ENCODE results near the gene KRTAP5-9.
"Not testable (repeated sequence)": the region's sequence is repeated elsewhere in the genome, so short reads cannot be mapped to it uniquely, and the experiment has no call there.

Gene KRTAP5-9

DNA sequence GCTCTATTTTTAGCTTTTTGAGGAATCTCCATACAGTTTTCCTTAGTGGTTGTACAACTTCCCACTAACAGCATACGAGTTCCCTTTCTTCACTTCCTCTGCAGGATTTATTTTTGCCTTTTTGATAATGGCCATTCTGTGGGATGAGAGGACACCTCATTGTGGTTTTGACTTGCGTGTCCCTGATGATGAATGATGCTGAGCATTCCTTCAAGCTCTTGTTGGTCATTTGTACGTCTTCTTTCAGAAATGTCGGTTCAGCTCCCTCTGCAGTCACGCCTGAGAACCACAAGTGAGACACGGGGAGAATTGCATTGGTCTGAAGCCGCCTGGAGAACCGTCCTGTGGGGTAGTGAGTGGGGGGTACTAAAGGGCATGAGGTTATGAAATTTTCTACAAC, 15.2 kb downstream of the KRTAP5-9 start:
- H3K4me3 ChIP-seq (ENCODE audit: low read depth, low read length), result no peak overlapping the region
- TF ChIP-seq, protein P1, sequence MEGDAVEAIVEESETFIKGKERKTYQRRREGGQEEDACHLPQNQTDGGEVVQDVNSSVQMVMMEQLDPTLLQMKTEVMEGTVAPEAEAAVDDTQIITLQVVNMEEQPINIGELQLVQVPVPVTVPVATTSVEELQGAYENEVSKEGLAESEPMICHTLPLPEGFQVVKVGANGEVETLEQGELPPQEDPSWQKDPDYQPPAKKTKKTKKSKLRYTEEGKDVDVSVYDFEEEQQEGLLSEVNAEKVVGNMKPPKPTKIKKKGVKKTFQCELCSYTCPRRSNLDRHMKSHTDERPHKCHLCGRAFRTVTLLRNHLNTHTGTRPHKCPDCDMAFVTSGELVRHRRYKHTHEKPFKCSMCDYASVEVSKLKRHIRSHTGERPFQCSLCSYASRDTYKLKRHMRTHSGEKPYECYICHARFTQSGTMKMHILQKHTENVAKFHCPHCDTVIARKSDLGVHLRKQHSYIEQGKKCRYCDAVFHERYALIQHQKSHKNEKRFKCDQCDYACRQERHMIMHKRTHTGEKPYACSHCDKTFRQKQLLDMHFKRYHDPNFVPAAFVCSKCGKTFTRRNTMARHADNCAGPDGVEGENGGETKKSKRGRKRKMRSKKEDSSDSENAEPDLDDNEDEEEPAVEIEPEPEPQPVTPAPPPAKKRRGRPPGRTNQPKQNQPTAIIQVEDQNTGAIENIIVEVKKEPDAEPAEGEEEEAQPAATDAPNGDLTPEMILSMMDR (IDR thresholded peaks at IDR 0.05; ENCODE audit: low read depth, low read length), result peak; percentile 37
- DNase-seq (ENCODE audit: low read depth, low spot score), result peak; percentile 7
- in situ Hi-C loops (cut with HindIII; ENCODE audit: low sequenced_read_pairs), result no loop called here

DNA sequence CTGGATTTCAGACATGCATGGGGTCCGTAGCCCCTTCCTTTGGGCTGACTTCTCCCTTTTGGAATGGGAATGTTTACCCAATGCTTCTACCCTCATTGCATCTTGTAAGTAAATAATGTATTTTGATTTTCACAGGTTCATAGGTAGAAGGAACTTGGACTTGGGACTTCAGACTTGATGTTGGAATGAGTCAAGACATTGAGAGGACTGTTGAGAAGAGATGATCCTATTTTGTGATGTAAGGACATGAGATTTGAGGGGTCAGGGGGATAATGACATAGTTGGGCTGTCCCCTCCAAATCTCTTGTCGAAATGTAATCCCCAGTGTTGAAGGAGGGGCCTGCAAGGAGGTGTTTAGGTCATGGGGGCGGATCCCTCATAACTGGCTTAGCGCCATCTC, 16.2 kb downstream of the KRTAP5-9 start:
- TF ChIP-seq, protein P1 (IDR thresholded peaks at IDR 0.05; ENCODE audit: low read depth, low read length), result no peak
- in situ Hi-C loops (cut with HindIII; ENCODE audit: low sequenced_read_pairs), result no loop called here
- H3K4me3 ChIP-seq (ENCODE audit: low read depth, low read length), result no peak overlapping the region
- no peak for DNase-seq (ENCODE audit: low read depth, low spot score)

DNA sequence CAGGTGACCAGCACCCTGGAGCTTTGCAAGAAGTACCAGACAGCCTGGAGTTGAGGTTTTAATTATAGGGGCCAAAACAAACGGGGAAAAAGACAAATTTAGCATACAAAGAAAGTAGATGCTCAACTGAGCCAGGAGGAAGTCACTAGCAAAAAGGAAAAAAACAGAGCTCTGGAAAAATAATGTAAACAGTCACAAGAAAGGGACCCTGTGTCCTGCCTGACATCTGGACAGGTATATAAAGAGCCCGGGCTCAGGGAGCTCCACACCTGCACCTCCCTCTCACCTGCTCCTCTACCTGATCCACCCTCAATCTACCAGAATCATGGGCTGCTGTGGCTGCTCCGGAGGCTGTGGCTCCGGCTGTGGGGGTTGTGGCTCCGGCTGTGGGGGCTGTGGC, 17.0 kb downstream of the KRTAP5-9 start, which contains the start of gene KRTAP5-10:
Gene KRTAP5-10, plus strand, starts transcription at position 301 of the 400 bp plus-strand sequence. Its CDS starts 25 bp downstream, at position 326.
- TF ChIP-seq, protein P1 (IDR thresholded peaks at IDR 0.05; ENCODE audit: low read depth, low read length), result no peak
- H3K4me3 ChIP-seq (ENCODE audit: low read depth, low read length), result no peak within 1 kb of the TSS
- no peak for DNase-seq (ENCODE audit: low read depth, low spot score)
- in situ Hi-C loops (cut with HindIII; ENCODE audit: low sequenced_read_pairs), result no loop called here

DNA sequence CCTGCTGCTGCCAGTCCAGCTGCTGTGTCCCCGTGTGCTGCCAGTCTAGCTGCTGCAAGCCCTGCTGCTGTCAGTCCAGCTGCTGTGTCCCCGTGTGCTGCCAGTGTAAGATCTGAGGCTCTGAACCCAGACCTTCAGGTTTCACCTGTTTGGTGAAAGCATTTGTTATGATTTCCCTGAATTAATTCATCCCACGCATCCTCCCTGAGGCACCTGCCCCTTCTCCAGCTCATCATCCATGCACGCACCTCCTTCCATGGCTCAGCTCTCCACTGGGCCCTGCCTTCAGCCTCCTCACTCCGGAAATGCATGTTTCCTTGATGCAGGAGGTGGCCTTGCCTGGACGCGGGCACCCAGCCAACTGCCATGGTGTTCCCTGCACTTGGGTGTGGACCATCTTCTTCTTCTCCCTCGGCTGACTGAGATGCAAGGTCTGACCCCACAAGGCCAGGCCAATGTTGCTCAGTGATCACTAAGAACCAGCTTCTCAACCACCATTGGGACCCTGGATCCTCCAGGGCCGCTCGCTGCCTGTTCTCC, 17.9 kb downstream of the KRTAP5-9 start:
- DNase-seq (ENCODE audit: low read depth, low spot score), result no peak
- TF ChIP-seq, protein P1 (IDR thresholded peaks at IDR 0.05; ENCODE audit: low read depth, low read length), result no peak
- in situ Hi-C loops (cut with HindIII; ENCODE audit: low sequenced_read_pairs), result no loop called here
- no peak overlapping the region for H3K4me3 ChIP-seq (ENCODE audit: low read depth, low read length)

DNA sequence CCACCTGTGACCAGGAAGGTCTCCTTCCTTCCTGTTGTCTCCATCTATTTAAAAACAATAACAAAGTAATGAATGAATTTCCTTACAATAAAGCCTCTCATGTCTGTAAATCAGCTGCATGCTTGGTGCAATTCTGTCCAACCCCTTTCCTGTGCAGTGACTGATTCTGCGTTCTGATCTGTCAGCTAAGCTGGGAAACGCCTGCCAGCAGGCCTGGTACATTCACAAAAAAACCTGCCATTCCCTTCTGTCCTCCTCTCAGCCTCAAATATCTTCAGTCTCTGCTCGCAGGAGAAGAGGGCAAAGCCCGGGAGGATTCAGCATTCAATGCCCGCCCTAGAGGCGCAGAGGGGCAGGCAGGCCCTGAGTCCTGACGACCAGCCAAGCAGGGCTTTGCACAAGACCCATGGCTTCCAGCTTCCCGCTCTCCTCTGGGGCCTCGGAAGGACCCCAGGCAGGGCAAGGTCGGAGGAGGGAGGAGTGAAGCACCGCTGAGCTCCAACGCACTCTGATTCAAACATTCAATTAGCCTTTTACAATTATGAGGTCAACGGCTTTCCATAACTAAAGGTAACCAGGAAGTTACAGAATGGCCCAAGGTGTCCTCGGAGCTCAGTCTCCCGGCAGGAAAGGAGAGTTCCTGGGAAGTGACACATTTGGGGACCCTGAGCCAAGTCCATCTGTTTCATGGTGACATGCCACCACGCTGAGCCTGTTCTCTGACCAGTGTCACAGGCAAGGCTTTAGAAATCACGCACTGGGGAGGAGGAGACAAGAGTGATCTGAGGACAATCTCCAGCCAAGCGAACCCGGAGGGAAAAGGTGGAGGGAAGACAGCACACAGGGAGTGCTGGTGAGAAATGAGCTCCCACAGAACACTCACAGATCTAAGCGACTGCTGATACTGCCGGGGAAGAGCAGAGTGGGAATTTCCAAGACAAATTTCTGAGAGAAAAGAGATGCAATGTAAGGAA, 18.7 kb downstream of the KRTAP5-9 start:
- in situ Hi-C loops (cut with HindIII; ENCODE audit: low sequenced_read_pairs); H3K4me3 ChIP-seq (ENCODE audit: low read depth, low read length); DNase-seq (ENCODE audit: low read depth, low spot score): not testable (repeated sequence)

DNA sequence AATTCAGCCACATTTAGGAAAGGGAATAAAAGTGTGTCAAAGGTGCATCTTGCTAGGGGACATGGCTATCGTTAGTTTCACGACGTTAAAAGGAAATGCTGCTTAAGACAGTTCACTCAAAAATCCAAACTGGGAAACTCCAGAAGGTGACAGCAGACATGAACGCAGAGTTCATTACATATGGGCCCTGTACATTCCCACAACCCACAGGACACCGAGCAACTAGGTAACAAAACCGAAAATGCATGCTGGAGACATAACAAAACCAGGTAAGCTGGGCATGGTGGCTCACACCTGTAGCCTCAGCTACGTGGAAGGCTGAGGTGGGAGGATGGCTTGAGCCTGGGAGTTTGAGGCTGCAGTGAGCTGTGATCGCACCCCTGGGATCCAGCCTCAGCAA, 19.4 kb downstream of the KRTAP5-9 start:
- in situ Hi-C loops (cut with HindIII; ENCODE audit: low sequenced_read_pairs); H3K4me3 ChIP-seq (ENCODE audit: low read depth, low read length); DNase-seq (ENCODE audit: low read depth, low spot score): not testable (repeated sequence)

DNA sequence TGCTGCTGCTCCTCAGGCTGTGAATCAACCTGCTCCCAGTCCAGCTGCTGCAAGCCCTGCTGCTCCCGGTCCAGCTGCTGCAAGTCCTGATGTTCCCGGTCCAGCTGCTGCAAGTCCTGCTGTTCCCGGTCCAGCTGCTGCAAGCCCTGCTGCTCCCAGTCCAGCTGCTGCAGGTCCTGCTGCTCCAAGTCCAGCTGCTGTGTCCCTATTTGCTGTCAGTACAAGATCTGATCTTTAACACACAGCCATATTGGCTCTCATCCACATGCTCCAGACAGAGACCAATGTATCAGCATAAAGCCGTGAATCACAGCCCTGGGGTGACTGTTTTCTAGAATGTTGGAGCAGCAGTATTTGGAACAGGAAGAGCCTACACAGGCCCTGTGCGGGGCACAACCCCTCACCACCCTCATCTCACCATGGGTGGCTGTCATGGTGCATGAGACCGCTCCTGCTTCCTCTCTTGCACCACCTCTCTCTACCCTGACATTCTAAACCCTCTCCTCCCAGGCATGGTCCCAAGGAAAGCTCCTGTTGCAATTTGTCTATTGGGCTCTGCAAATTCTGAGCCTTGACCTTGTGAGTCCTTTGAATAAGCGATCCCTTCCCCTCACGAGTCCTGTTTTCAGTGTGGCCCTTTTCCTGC, 20.6 kb downstream of the KRTAP5-9 start:
- no peak overlapping the region for H3K4me3 ChIP-seq (ENCODE audit: low read depth, low read length)
- TF ChIP-seq, protein P1 (IDR thresholded peaks at IDR 0.05; ENCODE audit: low read depth, low read length), result no peak
- in situ Hi-C loops (cut with HindIII; ENCODE audit: low sequenced_read_pairs), result no loop called here
- DNase-seq (ENCODE audit: low read depth, low spot score), result no peak

DNA sequence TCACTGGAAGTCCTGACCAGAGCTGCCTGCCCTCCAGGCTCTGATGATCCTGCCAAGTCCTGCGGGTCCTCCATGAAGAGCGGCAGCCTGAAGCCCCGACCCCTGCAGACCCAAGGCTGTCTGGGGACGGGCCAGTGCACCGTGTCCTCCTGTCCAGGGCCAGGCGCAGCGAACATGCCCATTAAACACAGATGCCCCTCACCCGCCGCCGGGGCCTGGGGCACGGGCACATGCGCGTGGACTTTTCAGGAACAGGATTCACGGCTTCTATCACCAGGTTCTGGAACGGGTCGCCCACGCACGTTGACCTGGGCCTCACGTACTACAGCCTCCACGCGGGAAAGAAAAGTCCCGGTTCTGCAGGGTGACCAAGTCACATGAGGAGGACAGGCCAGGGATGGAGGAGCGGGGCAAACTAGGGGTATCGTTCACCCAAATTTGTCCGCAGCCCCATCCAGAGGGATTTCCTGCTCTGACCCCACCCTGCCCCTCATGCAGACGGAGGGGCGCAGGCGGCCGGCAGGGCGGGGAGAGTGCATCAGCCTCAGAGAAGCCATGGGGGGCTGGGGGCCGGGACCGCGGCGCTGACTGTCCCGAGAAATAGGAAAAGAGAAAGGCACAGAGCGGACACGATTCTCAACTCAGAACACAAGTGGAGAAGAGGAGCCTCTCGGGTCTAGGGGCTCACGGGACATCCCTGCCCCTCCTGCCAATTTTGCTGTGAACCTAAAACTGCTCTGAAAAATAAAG, 23.1 kb downstream of the KRTAP5-9 start:
- DNase-seq (ENCODE audit: low read depth, low spot score); H3K4me3 ChIP-seq (ENCODE audit: low read depth, low read length); in situ Hi-C loops (cut with HindIII; ENCODE audit: low sequenced_read_pairs): not testable (repeated sequence)

Data from astrocyte of the spinal cord (primary cell).